Activated T-cell treated with anti-CD3 and anti-CD28 coated beads, Interleukin-2, amount 50 U/mL, for 24 hours (primary cell): Measurements from ENCODE around the gene TAS2R42.
A peak's percentile ranks its signal among the peaks of the same experiment; 100 is the strongest.

ENCODE experiments used
- DNase-seq: peaks from one replicate; pipeline ENCODE4 v3.0.0-alpha.2; 2020
- H3K27ac Mint-ChIP-seq: 2 replicates; pipeline ENCODE4 v1.8.0; 2020; ENCODE audit warnings: mild to moderate bottlenecking, mixed read lengths
- H3K27me3 Mint-ChIP-seq: 2 replicates; pipeline ENCODE4 v1.8.0; 2020; ENCODE audit warnings: mixed read lengths
- H3K36me3 Mint-ChIP-seq: 2 replicates; pipeline ENCODE4 v1.8.0; 2020; ENCODE audit warnings: low read depth, mixed read lengths
- H3K4me1 Mint-ChIP-seq: 2 replicates; pipeline ENCODE4 v1.8.0; 2020; ENCODE audit warnings: low read depth, mixed read lengths
- H3K4me3 Mint-ChIP-seq: 2 replicates; pipeline ENCODE4 v1.8.0; 2020; ENCODE audit warnings: mild to moderate bottlenecking, moderate library complexity, mixed read lengths
- H3K9me3 Mint-ChIP-seq: 2 replicates; pipeline ENCODE4 v1.8.0; 2020; ENCODE audit warnings: mixed read lengths

The TAS2R42 gene

GRCh38 chr12:11186837-11187236 lies at the start of gene TAS2R42:
Gene TAS2R42 (minus strand): TSS chr12:11186937. CDS start chr12:11186937, 0 bp downstream.
- DNase-seq, result no peak
- Mint-ChIP-seq H3K9me3 (no peaks in the 10 kb centered on the region), H3K36me3 (no peaks in the 10 kb centered on the region), H3K4me1 (peaks cover 11% of the 10 kb centered on the region), H3K4me3 (no peak within 1 kb of the TSS), H3K27ac (no peak within 1 kb of the TSS), H3K27me3 (no peaks in the 10 kb centered on the region)

GRCh38 chr12:11233532-11233931 lies 46.8 kb upstream of the TAS2R42 start:
- Mint-ChIP-seq H3K27ac (no peak overlapping the region), H3K4me3 (no peak overlapping the region), H3K27me3 (no peaks in the 10 kb centered on the region), H3K36me3 (no peaks in the 10 kb centered on the region), H3K9me3 (peaks cover 3% of the 10 kb centered on the region), H3K4me1 (no peaks in the 10 kb centered on the region)
- no peak for DNase-seq

GRCh38 chr12:11228296-11228879 lies 41.7 kb upstream of the TAS2R42 start:
- Mint-ChIP-seq H3K4me1 (no peaks in the 10 kb centered on the region), H3K9me3 (no peaks in the 10 kb centered on the region), H3K27me3 (no peaks in the 10 kb centered on the region), H3K4me3 (no peak overlapping the region), H3K36me3 (no peaks in the 10 kb centered on the region), H3K27ac (no peak overlapping the region)
- DNase-seq, result no peak

- Mint-ChIP-seq H3K9me3 (no peaks in the 10 kb centered on the region), H3K4me3 (no peak overlapping the region), H3K36me3 (no peaks in the 10 kb centered on the region), H3K4me1 (no peaks in the 10 kb centered on the region), H3K27me3 (no peaks in the 10 kb centered on the region), H3K27ac (no peak overlapping the region)
- no peak for DNase-seq
Observed at GRCh38 chr12:11227373-11227772, 40.6 kb upstream of the TAS2R42 start.

GRCh38 chr12:11209113-11209512 lies 22.4 kb upstream of the TAS2R42 start:
- H3K9me3 Mint-ChIP-seq, result peaks cover 6% of the 10 kb centered on the region
- peaks cover 12% of the 10 kb centered on the region for H3K36me3 Mint-ChIP-seq
- no peaks in the 10 kb centered on the region for H3K4me1 Mint-ChIP-seq
- no peak overlapping the region for H3K4me3 Mint-ChIP-seq
- DNase-seq, result no peak
- no peaks in the 10 kb centered on the region for H3K27me3 Mint-ChIP-seq
- H3K27ac Mint-ChIP-seq, result no peak overlapping the region

GRCh38 chr12:11204173-11204572 lies 17.4 kb upstream of the TAS2R42 start:
- Mint-ChIP-seq H3K9me3 (peaks cover 5% of the 10 kb centered on the region), H3K36me3 (no peaks in the 10 kb centered on the region), H3K4me3 (no peak overlapping the region), H3K27me3 (no peaks in the 10 kb centered on the region), H3K27ac (no peak overlapping the region), H3K4me1 (no peaks in the 10 kb centered on the region)
- DNase-seq, result no peak

- H3K4me1 Mint-ChIP-seq, result no peaks in the 10 kb centered on the region
- H3K27ac Mint-ChIP-seq, result no peak overlapping the region
- no peak overlapping the region for H3K4me3 Mint-ChIP-seq
- peaks cover 5% of the 10 kb centered on the region for H3K9me3 Mint-ChIP-seq
- H3K27me3 Mint-ChIP-seq, result no peaks in the 10 kb centered on the region
- H3K36me3 Mint-ChIP-seq, result no peaks in the 10 kb centered on the region
- DNase-seq, result no peak
Observed at GRCh38 chr12:11202811-11203210, 16.1 kb upstream of the TAS2R42 start.

- H3K27me3 Mint-ChIP-seq, result no peaks in the 10 kb centered on the region
- H3K4me3 Mint-ChIP-seq, result no peak overlapping the region
- H3K36me3 Mint-ChIP-seq, result no peaks in the 10 kb centered on the region
- H3K4me1 Mint-ChIP-seq, result peaks cover 14% of the 10 kb centered on the region
- no peaks in the 10 kb centered on the region for H3K9me3 Mint-ChIP-seq
- no peak for DNase-seq
- H3K27ac Mint-ChIP-seq, result no peak overlapping the region
Observed at GRCh38 chr12:11183011-11183410, 3.7 kb downstream of the TAS2R42 start.

- Mint-ChIP-seq H3K27ac (no peak overlapping the region), H3K4me1 (peaks cover 14% of the 10 kb centered on the region), H3K27me3 (no peaks in the 10 kb centered on the region), H3K36me3 (peaks cover 3% of the 10 kb centered on the region), H3K4me3 (no peak overlapping the region), H3K9me3 (no peaks in the 10 kb centered on the region)
- no peak for DNase-seq
Observed at GRCh38 chr12:11182529-11182928, 4.2 kb downstream of the TAS2R42 start.

- Mint-ChIP-seq H3K9me3 (no peaks in the 10 kb centered on the region), H3K27ac (no peak overlapping the region), H3K4me3 (no peak overlapping the region), H3K4me1 (peaks cover 24% of the 10 kb centered on the region), H3K36me3 (peaks cover 36% of the 10 kb centered on the region), H3K27me3 (no peaks in the 10 kb centered on the region)
- no peak for DNase-seq
Observed at GRCh38 chr12:11178250-11178649, 8.5 kb downstream of the TAS2R42 start.

GRCh38 chr12:11174022-11174421 lies 12.7 kb downstream of the TAS2R42 start:
- Mint-ChIP-seq H3K36me3 (peaks cover 71% of the 10 kb centered on the region), H3K27me3 (no peaks in the 10 kb centered on the region), H3K4me3 (no peak overlapping the region), H3K4me1 (peaks cover 39% of the 10 kb centered on the region), H3K27ac (no peak overlapping the region), H3K9me3 (no peaks in the 10 kb centered on the region)
- no peak for DNase-seq

GRCh38 chr12:11171969-11172675 lies 14.6 kb downstream of the TAS2R42 start:
- no peaks in the 10 kb centered on the region for H3K9me3 Mint-ChIP-seq
- H3K27me3 Mint-ChIP-seq, result no peaks in the 10 kb centered on the region
- no peak for DNase-seq
- H3K27ac Mint-ChIP-seq, result peak overlapping the region; percentile 99
- peaks cover 83% of the 10 kb centered on the region for H3K36me3 Mint-ChIP-seq
- H3K4me3 Mint-ChIP-seq, result peak overlapping the region; percentile 94
- H3K4me1 Mint-ChIP-seq, result peaks cover 55% of the 10 kb centered on the region

- DNase-seq, result peak; percentile 89
- H3K27ac Mint-ChIP-seq, result peak within 1 kb of the TSS; percentile 99
- peak within 1 kb of the TSS; percentile 94 for H3K4me3 Mint-ChIP-seq
- no peaks in the 10 kb centered on the region for H3K27me3 Mint-ChIP-seq
- H3K9me3 Mint-ChIP-seq, result no peaks in the 10 kb centered on the region
- peaks cover 62% of the 10 kb centered on the region for H3K4me1 Mint-ChIP-seq
- H3K36me3 Mint-ChIP-seq, result peaks cover 82% of the 10 kb centered on the region
Observed at GRCh38 chr12:11171145-11171968, 15.4 kb downstream of the TAS2R42 start, which contains the start of gene SMIM10L1. Gene SMIM10L1 (plus strand): TSS chr12:11171194. CDS start chr12:11171357, 163 bp downstream.

- no peaks in the 10 kb centered on the region for H3K9me3 Mint-ChIP-seq
- peak overlapping the region; percentile 99 for H3K27ac Mint-ChIP-seq
- H3K36me3 Mint-ChIP-seq, result peaks cover 82% of the 10 kb centered on the region
- H3K4me1 Mint-ChIP-seq, result peaks cover 66% of the 10 kb centered on the region
- DNase-seq, result no peak
- peak overlapping the region; percentile 94 for H3K4me3 Mint-ChIP-seq
- H3K27me3 Mint-ChIP-seq, result no peaks in the 10 kb centered on the region
Observed at GRCh38 chr12:11170810-11171144, 16.0 kb downstream of the TAS2R42 start.

GRCh38 chr12:11166300-11166699 lies 20.4 kb downstream of the TAS2R42 start:
- DNase-seq, result no peak
- H3K9me3 Mint-ChIP-seq, result no peaks in the 10 kb centered on the region
- H3K4me3 Mint-ChIP-seq, result no peak overlapping the region
- H3K36me3 Mint-ChIP-seq, result peaks cover 85% of the 10 kb centered on the region
- no peak overlapping the region for H3K27ac Mint-ChIP-seq
- no peaks in the 10 kb centered on the region for H3K27me3 Mint-ChIP-seq
- peaks cover 76% of the 10 kb centered on the region for H3K4me1 Mint-ChIP-seq
